22Rv1 (cell line): ENCODE measurements around the gene SLC9A5.

ENCODE experiments used
- ZFX ChIP-seq: fragments of 450-650 bp; IDR thresholded peaks from 2 replicates; pipeline ENCODE4 v1.6.1; 2017; ENCODE audit warnings: antibody characterized with exemption, borderline replicate concordance
- TF ChIP-seq, protein P1 (sequence below): fragments of 450-650 bp; IDR thresholded peaks from 2 replicates; pipeline ENCODE4 v1.5.1; 2017; ENCODE audit warnings: mild to moderate bottlenecking

DNA sequence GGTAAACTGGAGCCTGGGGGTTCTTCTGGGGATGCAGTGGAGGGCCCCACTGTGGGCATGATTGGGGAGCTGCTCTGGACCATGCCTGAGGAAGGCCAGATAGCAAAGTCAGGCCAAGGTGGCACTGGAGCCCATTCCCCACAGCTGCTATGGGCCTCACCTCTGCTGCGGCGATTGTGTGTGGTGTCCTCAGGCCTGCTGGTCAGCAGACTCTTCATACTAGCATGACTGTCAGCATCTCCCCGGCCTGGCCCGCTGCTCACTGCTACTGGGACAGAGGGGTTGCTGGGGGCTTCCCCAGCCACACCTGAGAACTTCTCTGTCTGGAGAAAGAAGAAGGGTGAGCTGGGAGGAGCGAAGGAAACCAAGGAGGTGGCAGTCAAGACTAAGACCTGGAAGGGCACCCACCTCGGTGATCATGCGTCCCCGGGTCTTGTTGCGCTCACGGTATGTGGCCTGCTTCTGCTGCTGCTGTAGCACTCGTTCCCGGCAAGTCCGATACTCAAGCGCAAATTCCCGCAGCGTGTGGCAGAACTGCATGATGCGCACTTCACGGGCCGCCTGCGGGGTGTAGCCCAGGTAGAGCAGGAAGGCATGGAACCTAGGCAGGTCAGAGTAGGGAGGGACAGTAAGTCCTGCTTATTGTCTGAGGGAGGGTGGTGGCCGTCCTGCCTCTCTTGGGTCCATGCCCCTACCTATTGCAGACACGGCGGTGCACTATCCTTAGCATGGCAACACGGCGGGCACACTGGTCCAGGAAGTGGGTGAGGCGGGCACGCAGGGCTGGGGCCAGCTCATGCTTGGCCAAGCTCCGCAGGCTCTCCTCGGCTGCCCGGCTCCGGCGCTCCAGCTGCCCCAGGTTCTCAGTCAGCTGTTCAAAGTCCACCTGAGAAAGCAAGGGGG is 18.6 kb upstream of the SLC9A5 start:
- TF ChIP-seq, protein P1, sequence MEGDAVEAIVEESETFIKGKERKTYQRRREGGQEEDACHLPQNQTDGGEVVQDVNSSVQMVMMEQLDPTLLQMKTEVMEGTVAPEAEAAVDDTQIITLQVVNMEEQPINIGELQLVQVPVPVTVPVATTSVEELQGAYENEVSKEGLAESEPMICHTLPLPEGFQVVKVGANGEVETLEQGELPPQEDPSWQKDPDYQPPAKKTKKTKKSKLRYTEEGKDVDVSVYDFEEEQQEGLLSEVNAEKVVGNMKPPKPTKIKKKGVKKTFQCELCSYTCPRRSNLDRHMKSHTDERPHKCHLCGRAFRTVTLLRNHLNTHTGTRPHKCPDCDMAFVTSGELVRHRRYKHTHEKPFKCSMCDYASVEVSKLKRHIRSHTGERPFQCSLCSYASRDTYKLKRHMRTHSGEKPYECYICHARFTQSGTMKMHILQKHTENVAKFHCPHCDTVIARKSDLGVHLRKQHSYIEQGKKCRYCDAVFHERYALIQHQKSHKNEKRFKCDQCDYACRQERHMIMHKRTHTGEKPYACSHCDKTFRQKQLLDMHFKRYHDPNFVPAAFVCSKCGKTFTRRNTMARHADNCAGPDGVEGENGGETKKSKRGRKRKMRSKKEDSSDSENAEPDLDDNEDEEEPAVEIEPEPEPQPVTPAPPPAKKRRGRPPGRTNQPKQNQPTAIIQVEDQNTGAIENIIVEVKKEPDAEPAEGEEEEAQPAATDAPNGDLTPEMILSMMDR, result no peak
- TF ChIP-seq ZFX, result no peak
